ENCODE data around the gene MRPL36. TPM values are rescaled to one million over a fixed set of nuclear protein-coding genes. Genes with fewer than 3 reads are reported as not detected.

MRPL36 gene
- total and polyA plus RNA-seq, 2 of the 4 experiments (the other 2 are of a cell fraction): 85.9 to 103 TPM

GRCh38 chr5:1772634-1773033 lies 27.0 kb downstream of the MRPL36 start:
- Histone ChIP-seq H3K18ac (ENCODE audit: low read depth, low read length) (no peak overlapping the region), H2BK20ac (ENCODE audit: low read depth, low read length) (no peak overlapping the region), H3K4me3 (ENCODE audit: insufficient read depth, low read depth, low read length) (no peak overlapping the region), H4K91ac (ENCODE audit: insufficient read depth, low read depth, low read length) (no peak overlapping the region), H2AK5ac (ENCODE audit: low read depth, low read length) (no peak overlapping the region), H2BK15ac (ENCODE audit: low read depth, low read length) (no peak overlapping the region), H2BK120ac (ENCODE audit: low read depth, low read length) (no peak overlapping the region), H3K36me3 (ENCODE audit: control insufficient read depth, insufficient read depth, low read length) (no peaks in the 10 kb centered on the region), H3K14ac (replicated peaks; ENCODE audit: low read depth, low read length) (no peak overlapping the region), H3K23ac (ENCODE audit: low read depth, low read length) (no peak overlapping the region), H2AK9ac (replicated peaks; ENCODE audit: low read depth, low read length, poor library complexity) (peak overlapping the region; percentile 35), H4K5ac (ENCODE audit: low read depth, low read length) (no peak overlapping the region), H3K9me3 (ENCODE audit: control insufficient read depth, insufficient read depth, low read length) (no peaks in the 10 kb centered on the region), H3K27ac (ENCODE audit: insufficient read depth, low read length) (no peak overlapping the region), H3K56ac (ENCODE audit: extremely low read depth, insufficient read depth, low read length) (no peak overlapping the region), H4K20me1 (ENCODE audit: insufficient read depth, low read length) (no peaks in the 10 kb centered on the region), H3K9ac (ENCODE audit: low read depth, low read length) (no peak overlapping the region), H2AFZ (replicated peaks; ENCODE audit: low read length, poor library complexity) (peak overlapping the region; percentile 64), H3K27me3 (ENCODE audit: control insufficient read depth, insufficient read depth, low read length) (peaks cover 7% of the 10 kb centered on the region), H3K4ac (ENCODE audit: low read depth, low read length) (no peak overlapping the region), H3K9me1 (ENCODE audit: insufficient read depth, low read length) (no peaks in the 10 kb centered on the region), H2BK5ac (ENCODE audit: low read depth, low read length, poor library complexity, severe bottlenecking) (no peak overlapping the region), H3K4me1 (ENCODE audit: control insufficient read depth, insufficient read depth, low read length) (peaks cover 2% of the 10 kb centered on the region; the same call in 1 of the 2 replicates), H3K79me1 (ENCODE audit: low read depth in 1 of 2, low read length in 2 of 2) (no peaks in the 10 kb centered on the region), H3K4me2 (ENCODE audit: low read depth, low read length) (no peak overlapping the region), H4K8ac (ENCODE audit: low read depth in 2 of 2, low read length in 2 of 2) (no peak overlapping the region)
- ATAC-seq (ENCODE audit: low read depth): peak; percentile 92
- BruUV-seq (replicated peaks): no TSS peak
- CTCF ChIA-PET: interaction anchor here (0.7 to 2.2 kb wide), 4 partner anchors 9 to 35 kb away, joined by 3 to 21 read pairs (median 4); no protein-coding TSS in a partner anchor
- intact Hi-C loops (cut with micrococcal nuclease) (loop anchor here (2.0 kb wide), 1 partner anchor 26 kb away; the partner anchor contains the start of gene MRPL36), in situ Hi-C loops (cut with MboI; ENCODE audit: low sequenced_read_pairs) (no loop called here), dilution Hi-C loops (cut with HindIII; ENCODE audit: low sequenced_read_pairs, unreplicated experiment) (no loop called here)
- POLR2A ChIA-PET (ENCODE audit: unreplicated experiment): interaction anchor here (1.3 kb wide), 1 partner anchor 27 kb away, joined by 3 read pairs; no protein-coding TSS in a partner anchor
- peak; percentile 66 for DNase-seq
- 5% methylated on average over 4 of the region's 5 CpGs; no CpG with 5 or more reads in 1 of the 2 experiments for WGBS, 2 experiments (ENCODE audit: extremely low coverage in 2 of 2, insufficient read length in 1 of 2)
- TF ChIP-seq USF2 (IDR thresholded peaks at IDR 0.05; ENCODE audit: low read depth, low read length) (peak; percentile 42; the same call in 1 of the 2 replicates), RFX5 (IDR thresholded peaks at IDR 0.05; ENCODE audit: low read depth, low read length) (no peak), POLR2A (IDR thresholded peaks at IDR 0.05; ENCODE audit: low read depth, low read length) (no peak), MXI1 (IDR thresholded peaks at IDR 0.05; ENCODE audit: borderline replicate concordance, low read depth, low read length) (peak; percentile 79; the same call in 1 of the 2 replicates), CTCF (conservative IDR thresholded peaks at IDR 0.05; ENCODE audit: low read depth, low read length) (peak; percentile 58), SMC3 (IDR thresholded peaks at IDR 0.05; ENCODE audit: low read depth, low read length) (peak; percentile 63; the same call in 1 of the 2 replicates), RAD21 (IDR thresholded peaks at IDR 0.05; ENCODE audit: low read length) (peak; percentile 67), MAZ (IDR thresholded peaks at IDR 0.05; ENCODE audit: borderline replicate concordance, low read depth, low read length) (no peak)

Data from IMR-90 (cell line).